IMR-90 (cell line): ENCODE results near the gene IL17C. TPM values are rescaled to one million over a fixed set of nuclear protein-coding genes. Genes with fewer than 3 reads are reported as not detected.

Source experiments
- ATAC-seq: fragments of 200-7000 bp; cut with Tn5 transposase; 2 replicates; pipeline ENCODE4 v1.9.1; 2020; ENCODE audit warnings: low read depth, mild to moderate bottlenecking, moderate library complexity
- BruUV-seq: library from RNA; stranded (reverse); fragments of 400-500 nt; replicated peaks from 2 replicates; lab custom pipeline; 2021; lab: Mats Ljungman, UMichigan
- CTCF ChIA-PET: fragments of 300-600 bp; formaldehyde crosslinking; extraction: SDS; loops from one replicate; lab custom pipeline; 2021; ENCODE audit warnings: antibody characterized with exemption; lab: Yijun Ruan, JAX
- POLR2A ChIA-PET: fragments of 300-600 bp; sonication (Branson Sonifier 250); formaldehyde crosslinking; loops from one replicate; lab custom pipeline; 2022; ENCODE audit warnings: antibody characterized with exemption; ENCODE audit not compliant: unreplicated experiment; lab: Charles Lee
- DNase-seq: peaks from one replicate; pipeline ENCODE4 v3.0.0; 2013
- H2AFZ ChIP-seq: replicated peaks from 2 replicates; pipeline ENCODE3; 2013; ENCODE audit warnings: low read length, mild to moderate bottlenecking; ENCODE audit not compliant: poor library complexity
- H2AK5ac ChIP-seq: 2 replicates; pipeline ENCODE4 v1.6.1; 2013; ENCODE audit warnings: low read depth, low read length, inconsistent platforms
- H2AK9ac ChIP-seq: replicated peaks from 2 replicates; pipeline ENCODE3; 2013; ENCODE audit warnings: mild to moderate bottlenecking, low read depth, low read length, moderate library complexity; ENCODE audit not compliant: poor library complexity
- H2BK120ac ChIP-seq: 2 replicates; pipeline ENCODE4 v1.6.1; 2013; ENCODE audit warnings: low read depth, low read length, inconsistent platforms
- H2BK15ac ChIP-seq: 3 replicates; pipeline ENCODE4 v1.6.1; 2013; ENCODE audit warnings: low read depth, low read length, inconsistent platforms
- H2BK20ac ChIP-seq: 2 replicates; pipeline ENCODE4 v1.6.1; 2013; ENCODE audit warnings: low read depth, mild to moderate bottlenecking, inconsistent platforms, low read length, moderate library complexity
- H2BK5ac ChIP-seq: 2 replicates; pipeline ENCODE4 v1.6.1; 2013; ENCODE audit warnings: mild to moderate bottlenecking, low read depth, low read length, inconsistent platforms; ENCODE audit not compliant: poor library complexity, severe bottlenecking
- H3K14ac ChIP-seq: replicated peaks from 2 replicates; pipeline ENCODE4 v1.6.1; 2013; ENCODE audit warnings: low read depth, low read length, inconsistent platforms
- H3K18ac ChIP-seq: 2 replicates; pipeline ENCODE4 v1.6.1; 2013; ENCODE audit warnings: low read depth, low read length, control low read depth
- H3K23ac ChIP-seq: 2 replicates; pipeline ENCODE4 v1.6.1; 2013; ENCODE audit warnings: low read depth, low read length, inconsistent platforms
- H3K27ac ChIP-seq: 2 replicates; pipeline ENCODE4 v1.5.1; 2013; ENCODE audit warnings: mild to moderate bottlenecking, control low read depth, low read length; ENCODE audit not compliant: insufficient read depth
- H3K27me3 ChIP-seq: 2 replicates; pipeline ENCODE4 v1.6.1; 2013; ENCODE audit warnings: low read length; ENCODE audit not compliant: control insufficient read depth, insufficient read depth
- H3K36me3 ChIP-seq: 2 replicates; pipeline ENCODE4 v1.6.1; 2013; ENCODE audit warnings: low read length, mixed read lengths; ENCODE audit not compliant: control insufficient read depth, insufficient read depth
- H3K4ac ChIP-seq: 2 replicates; pipeline ENCODE4 v1.6.1; 2013; ENCODE audit warnings: low read depth, low read length, inconsistent platforms
- H3K4me1 ChIP-seq: 2 replicates; pipeline ENCODE4 v1.6.1; 2013; ENCODE audit warnings: low read length, mixed read lengths; ENCODE audit not compliant: control insufficient read depth, insufficient read depth
- H3K4me2 ChIP-seq: 2 replicates; pipeline ENCODE4 v1.6.1; 2013; ENCODE audit warnings: low read depth, mild to moderate bottlenecking, control low read depth, low read length, moderate library complexity
- H3K4me3 ChIP-seq: 2 replicates; pipeline ENCODE4 v1.5.1; 2013; ENCODE audit warnings: low read depth, mild to moderate bottlenecking, control low read depth, low read length, moderate library complexity; ENCODE audit not compliant: insufficient read depth
- H3K56ac ChIP-seq: 2 replicates; pipeline ENCODE4 v1.6.1; 2013; ENCODE audit warnings: low read length, inconsistent platforms; ENCODE audit not compliant: insufficient read depth; ENCODE audit errors: extremely low read depth
- H3K79me1 ChIP-seq, 2 experiments: 2 replicates each; pipeline ENCODE4 v1.6.1; 2013; ENCODE audit warnings: low read length in 2 of 2, inconsistent platforms in 1 of 2, low read depth in 1 of 2
- H3K9ac ChIP-seq: 2 replicates; pipeline ENCODE4 v1.6.1; 2013; ENCODE audit warnings: low read depth, low read length, control low read depth
- H3K9me1 ChIP-seq: 2 replicates; pipeline ENCODE4 v1.6.1; 2013; ENCODE audit warnings: low read length, inconsistent platforms; ENCODE audit not compliant: insufficient read depth
- H3K9me3 ChIP-seq: 2 replicates; pipeline ENCODE4 v1.6.1; 2013; ENCODE audit warnings: low read length; ENCODE audit not compliant: control insufficient read depth, insufficient read depth
- H4K20me1 ChIP-seq: 2 replicates; pipeline ENCODE4 v1.6.1; 2013; ENCODE audit warnings: low read length, inconsistent platforms; ENCODE audit not compliant: insufficient read depth
- H4K5ac ChIP-seq: 2 replicates; pipeline ENCODE4 v1.6.1; 2013; ENCODE audit warnings: mild to moderate bottlenecking, low read depth, low read length, control low read depth
- H4K8ac ChIP-seq, 2 experiments: 2 replicates each; pipeline ENCODE4 v1.6.1; 2013; ENCODE audit warnings: low read depth in 2 of 2, low read length in 2 of 2, control low read depth in 1 of 2, inconsistent platforms in 1 of 2
- H4K91ac ChIP-seq: 2 replicates; pipeline ENCODE4 v1.6.1; 2013; ENCODE audit warnings: low read depth, low read length, inconsistent platforms; ENCODE audit not compliant: insufficient read depth
- BHLHE40 ChIP-seq: fragments of 150-350 bp; IDR thresholded peaks from 2 replicates; pipeline ENCODE4 v1.6.1; 2016; ENCODE audit warnings: mild to moderate bottlenecking, low read depth, low read length
- CEBPB ChIP-seq: IDR thresholded peaks from 2 replicates; pipeline ENCODE4 v1.6.1; 2012; ENCODE audit warnings: low read depth, low read length, improper control_type of control experiment
- CHD1 ChIP-seq: IDR thresholded peaks from 2 replicates; pipeline ENCODE4 v1.6.1; 2012; ENCODE audit warnings: low read depth, low read length, improper control_type of control experiment
- CTCF ChIP-seq: conservative IDR thresholded peaks from 2 replicates; pipeline ENCODE4 v1.5.1; 2012; ENCODE audit warnings: mild to moderate bottlenecking, low read depth, low read length, improper control_type of control experiment
- ELK1 ChIP-seq: fragments of 150-350 bp; IDR thresholded peaks from 2 replicates; pipeline ENCODE4 v1.6.1; 2016; ENCODE audit warnings: low read depth, mild to moderate bottlenecking, low read length, moderate library complexity, borderline replicate concordance
- FOS ChIP-seq: fragments of 150-350 bp; IDR thresholded peaks from 2 replicates; pipeline ENCODE4 v1.6.1; 2016; ENCODE audit warnings: low read depth, low read length
- MAFK ChIP-seq: IDR thresholded peaks from 2 replicates; pipeline ENCODE4 v1.6.1; 2012; ENCODE audit warnings: low read depth, low read length, improper control_type of control experiment
- MAZ ChIP-seq: IDR thresholded peaks from 2 replicates; pipeline ENCODE4 v1.6.1; 2012; ENCODE audit warnings: low read depth, mild to moderate bottlenecking, low read length, improper control_type of control experiment, moderate library complexity, borderline replicate concordance
- MXI1 ChIP-seq: IDR thresholded peaks from 2 replicates; pipeline ENCODE4 v1.6.1; 2012; ENCODE audit warnings: low read depth, mild to moderate bottlenecking, low read length, moderate library complexity, borderline replicate concordance
- NFE2L2 ChIP-seq: fragments of 150-350 bp; IDR thresholded peaks from 2 replicates; pipeline ENCODE4 v1.6.1; 2016; ENCODE audit warnings: low read depth, mild to moderate bottlenecking, low read length
- POLR2A ChIP-seq: IDR thresholded peaks from 2 replicates; pipeline ENCODE4 v1.6.1; 2012; ENCODE audit warnings: mild to moderate bottlenecking, low read depth, low read length
- RAD21 ChIP-seq: IDR thresholded peaks from 2 replicates; pipeline ENCODE4 v1.6.1; 2012; ENCODE audit warnings: low read length, improper control_type of control experiment
- RCOR1 ChIP-seq: IDR thresholded peaks from 2 replicates; pipeline ENCODE4 v1.6.1; 2012; ENCODE audit warnings: mild to moderate bottlenecking, low read length, improper control_type of control experiment; ENCODE audit not compliant: insufficient replicate concordance
- RFX5 ChIP-seq: IDR thresholded peaks from 2 replicates; pipeline ENCODE4 v1.8.0; 2012; ENCODE audit warnings: low read depth, mild to moderate bottlenecking, low read length, moderate library complexity
- SMC3 ChIP-seq: fragments of 150-350 bp; IDR thresholded peaks from 2 replicates; pipeline ENCODE4 v1.6.1; 2016; ENCODE audit warnings: low read depth, mild to moderate bottlenecking, antibody characterized with exemption, low read length, moderate library complexity
- USF2 ChIP-seq: fragments of 150-350 bp; IDR thresholded peaks from 2 replicates; pipeline ENCODE4 v1.6.1; 2017; ENCODE audit warnings: mild to moderate bottlenecking, antibody characterized with exemption, low read length, low read depth
- WGBS, 2 experiments: methylation state at CpG; one replicate each; pipeline versions ENCODE4 v1.1.5 to v1.1.7; 2013; ENCODE audit warnings: missing lambda C conversion rate in 2 of 2; ENCODE audit not compliant: insufficient read length in 1 of 2; ENCODE audit errors: extremely low coverage in 2 of 2; 5-methylcytosine and 5-hydroxymethylcytosine counted together
- dilution Hi-C: fragments of 300-500 bp; cut with HindIII; formaldehyde crosslinking; loops from one replicate; pipeline ENCODE4 v1.14.3; 2018; ENCODE audit warnings: low sequenced_read_pairs; ENCODE audit not compliant: unreplicated experiment
- in situ Hi-C: fragments of 300-500 bp; cut with MboI; formaldehyde crosslinking; loops from 3 replicates; pipeline ENCODE4 v1.14.3; 2019; ENCODE audit warnings: low sequenced_read_pairs, inconsistent platforms, mixed read lengths
- intact Hi-C: fragments of 100-400 bp; cut with micrococcal nuclease; formaldehyde crosslinking; loops from 2 replicates; pipeline ENCODE4 v1.10.0; 2022
- polyA plus RNA-seq, 3 experiments: library from polyadenylated mRNA; depleted of rRNA; stranded (reverse); fragments of >200 nt; gene quantifications; 2 replicates each; pipeline ENCODE4 v1.2.3, GENCODE V29; 2012; ENCODE audit warnings: low replicate concordance in 1 of 3
- total RNA-seq: library from RNA; depleted of rRNA; stranded (reverse); fragments of >200 nt; gene quantifications from 2 replicates; pipeline ENCODE4 v1.2.3, GENCODE V29; 2012

Gene IL17C
- total and polyA plus RNA-seq, 2 of the 4 experiments (the other 2 are of a cell fraction), result 0.09 TPM; not detected in 1

GRCh38 chr16:88597856-88598491 is 40.4 kb upstream of the IL17C start:
- dilution Hi-C loops (no loop called here), intact Hi-C loops (no loop called here), in situ Hi-C loops (no loop called here)
- TF ChIP-seq NFE2L2 (no peak), USF2 (no peak), RAD21 (no peak), SMC3 (no peak), MAZ (no peak), CTCF (no peak), ELK1 (no peak), FOS (no peak), CHD1 (no peak), BHLHE40 (no peak), RFX5 (no peak), RCOR1 (no peak), CEBPB (no peak), MXI1 (no peak), MAFK (no peak), POLR2A (no peak)
- Histone ChIP-seq H2AK5ac (no peak overlapping the region), H3K9me3 (no peaks in the 10 kb centered on the region), H2AFZ (no peak overlapping the region), H3K9me1 (peaks cover 11% of the 10 kb centered on the region), H2BK120ac (no peak overlapping the region), H2BK15ac (no peak overlapping the region), H3K27ac (no peak overlapping the region), H3K14ac (no peak overlapping the region), H3K4me1 (no peaks in the 10 kb centered on the region), H3K18ac (no peak overlapping the region), H3K36me3 (peaks cover 54% of the 10 kb centered on the region), H4K8ac (no peak overlapping the region), H3K56ac (no peak overlapping the region), H3K27me3 (no peaks in the 10 kb centered on the region), H3K23ac (no peak overlapping the region), H3K9ac (no peak overlapping the region), H3K4ac (no peak overlapping the region), H4K5ac (no peak overlapping the region), H3K4me3 (no peak overlapping the region), H3K4me2 (no peak overlapping the region), H2BK20ac (no peak overlapping the region), H4K91ac (no peak overlapping the region), H4K20me1 (peaks cover 29% of the 10 kb centered on the region), H2BK5ac (no peak overlapping the region), H3K79me1 (peaks cover 10 to 61% of the 10 kb centered on the region in 2 experiments), H2AK9ac (no peak overlapping the region)
- DNase-seq (no peak), ATAC-seq (no peak)
- POLR2A ChIA-PET, result no interaction called here
- 95% methylated on average over 3 of the region's 21 CpGs; no CpG with 5 or more reads in 1 of the 2 experiments for WGBS, 2 experiments
- BruUV-seq, result no TSS peak
- CTCF ChIA-PET, result no interaction called here
